Urothelium cell line (cell line): ENCODE data around the gene CBX1.
A peak's percentile ranks its signal among the peaks of the same experiment; 100 is the strongest.
"Not testable (repeated sequence)": the region's sequence is repeated elsewhere in the genome, so short reads cannot be mapped to it uniquely, and the experiment has no call there.

Experiments
- DNase-seq: peaks from one replicate; pipeline ENCODE4 v3.0.0; 2011; ENCODE audit warnings: low spot score, mixed read lengths
- FAIRE-seq: peaks from 2 replicates; lab custom pipeline; 2011; peaks lifted over from hg19 to GRCh38; lab: Jason Lieb, UNC

Gene CBX1

DNA sequence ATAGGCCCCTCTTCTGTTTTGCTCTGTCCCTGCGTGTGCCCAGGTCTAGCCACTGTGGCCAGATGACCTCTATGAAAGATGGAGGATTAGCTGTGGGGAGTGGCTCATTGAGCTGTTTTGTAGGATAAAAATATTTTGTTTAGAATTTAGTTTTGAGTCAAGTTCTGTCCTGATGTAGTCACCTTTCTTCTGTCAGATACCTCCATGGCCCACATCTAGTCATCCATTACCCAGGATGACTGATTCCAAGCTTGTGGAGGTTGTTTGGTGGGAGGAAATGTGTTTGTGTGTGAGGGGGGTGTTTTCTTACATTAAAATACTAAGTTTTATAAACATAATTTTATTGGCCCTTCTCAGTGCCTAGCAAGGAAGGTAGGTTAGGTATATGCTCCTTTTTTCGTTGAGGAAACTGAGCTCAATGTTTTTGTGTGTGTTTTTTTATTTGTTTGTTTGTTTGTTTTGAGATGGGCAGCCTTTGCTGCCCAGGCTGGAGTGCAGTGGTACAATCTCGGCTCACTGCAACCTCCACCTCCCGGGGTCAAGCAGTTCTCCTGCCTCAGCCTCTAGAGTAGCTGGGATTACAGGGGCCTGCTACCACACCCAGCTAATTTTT, 22.6 kb upstream of the CBX1 start:
- no peak for FAIRE-seq
- no peak for DNase-seq

DNA sequence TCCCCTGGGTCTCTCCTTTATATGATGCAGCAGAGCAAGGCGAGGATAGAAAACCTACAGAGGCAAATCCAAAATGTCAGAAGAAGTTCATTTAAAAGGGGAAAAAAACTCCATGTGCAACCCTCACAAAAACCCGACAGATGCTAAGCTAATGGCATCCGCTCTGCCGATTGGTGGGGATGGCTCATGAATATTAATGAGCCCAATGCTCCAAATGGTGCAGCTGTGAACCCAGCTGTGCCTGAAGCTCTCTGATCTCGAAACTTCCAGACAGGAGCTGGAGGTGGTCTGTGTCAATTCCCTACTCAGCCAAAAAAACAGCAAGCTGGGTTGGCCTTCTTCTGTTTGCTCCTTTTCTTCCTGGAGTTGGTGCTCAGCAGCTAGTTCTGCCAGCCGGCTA, 21.8 kb upstream of the CBX1 start:
- no peak for FAIRE-seq
- no peak for DNase-seq

- FAIRE-seq: no peak
- DNase-seq: no peak
These were observed 21.4 kb upstream of the CBX1 start for GRCh38 chr17:48122665-48123045.

DNA sequence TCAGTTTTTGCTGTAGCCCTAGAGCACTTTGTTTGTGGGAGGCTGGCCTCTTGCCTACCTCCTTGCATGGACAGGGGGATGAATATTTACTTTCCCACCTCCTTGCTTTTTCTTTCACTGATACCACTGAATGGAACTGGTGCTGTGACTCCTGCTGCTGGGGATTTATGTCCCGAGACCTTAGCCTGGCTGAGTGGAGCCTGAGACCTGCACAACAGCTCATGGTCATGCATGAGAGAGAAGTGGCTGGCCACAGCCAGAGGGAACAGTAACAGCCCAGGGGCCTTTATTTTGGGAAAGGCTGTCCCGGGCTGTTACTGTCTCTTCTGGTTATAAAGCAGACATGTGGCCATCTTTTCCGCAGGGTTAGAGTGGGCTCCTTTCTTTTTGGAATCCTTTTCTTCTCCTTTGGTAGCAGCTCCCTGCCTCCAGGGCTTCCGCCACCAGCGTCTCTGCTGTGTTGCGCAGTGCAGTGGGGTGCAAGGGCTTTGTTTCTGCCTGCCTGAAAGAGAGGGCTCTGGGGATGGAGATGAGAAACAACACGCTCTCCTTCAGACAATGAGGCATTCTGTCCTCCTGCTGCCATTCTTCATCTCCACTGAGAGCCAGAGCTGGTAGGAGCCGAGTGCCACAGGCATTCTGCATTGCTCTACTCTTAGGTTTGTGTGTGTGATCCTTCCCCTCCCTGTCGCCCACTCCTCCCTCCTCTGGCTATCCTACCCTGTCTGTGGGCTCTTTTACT, 20.8 kb upstream of the CBX1 start:
- DNase-seq: no peak
- no peak for FAIRE-seq

DNA sequence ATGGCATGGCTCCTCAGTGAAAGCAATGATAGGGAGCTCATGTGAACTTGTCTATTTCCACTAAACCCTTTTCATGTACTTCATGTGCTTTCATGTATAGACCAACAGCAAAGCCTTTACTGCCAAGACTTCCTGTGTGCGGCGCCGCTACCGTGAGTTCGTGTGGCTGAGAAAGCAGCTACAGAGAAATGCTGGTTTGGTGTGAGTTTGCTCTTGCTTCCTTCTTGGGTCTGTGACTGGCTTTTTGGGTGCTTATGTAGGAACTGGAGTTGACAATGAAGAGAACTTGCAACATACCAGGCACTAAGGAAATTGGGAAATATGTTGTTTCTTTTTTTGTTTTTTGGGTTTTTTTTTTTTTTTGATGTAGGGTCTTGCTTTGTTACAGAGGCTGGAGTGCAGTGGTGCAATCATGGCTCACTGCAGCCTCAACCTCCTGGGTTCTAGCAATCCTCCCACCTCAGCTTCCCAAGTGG, 12.0 kb upstream of the CBX1 start:
- DNase-seq: no peak

GRCh38 chr17:48111937-48112241, 10.6 kb upstream of the CBX1 start:
- DNase-seq (no peak), FAIRE-seq (no peak)

More for the DNA sequence above, 12.0 kb upstream of the CBX1 start:
- FAIRE-seq: no peak

DNA sequence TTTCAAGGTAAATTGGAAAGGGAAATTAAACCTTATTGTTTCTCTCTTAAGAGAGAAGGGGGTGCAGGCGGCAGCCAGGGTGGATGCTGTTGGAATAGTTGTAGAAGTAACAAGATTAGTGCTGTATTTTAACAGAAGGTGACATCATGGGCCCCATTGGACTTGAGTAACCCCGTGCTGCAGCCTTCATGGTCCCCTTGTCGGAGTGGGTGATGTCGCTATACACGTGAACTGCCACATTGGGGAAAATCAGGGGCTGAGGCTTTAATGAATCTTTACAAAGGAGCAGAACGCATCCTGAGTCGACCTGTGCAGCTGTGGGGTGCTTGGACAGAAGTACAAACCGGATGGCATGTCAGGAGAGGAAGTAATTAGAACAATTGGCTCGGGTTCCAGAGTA, 9.5 kb upstream of the CBX1 start:
- no peak for DNase-seq

DNA sequence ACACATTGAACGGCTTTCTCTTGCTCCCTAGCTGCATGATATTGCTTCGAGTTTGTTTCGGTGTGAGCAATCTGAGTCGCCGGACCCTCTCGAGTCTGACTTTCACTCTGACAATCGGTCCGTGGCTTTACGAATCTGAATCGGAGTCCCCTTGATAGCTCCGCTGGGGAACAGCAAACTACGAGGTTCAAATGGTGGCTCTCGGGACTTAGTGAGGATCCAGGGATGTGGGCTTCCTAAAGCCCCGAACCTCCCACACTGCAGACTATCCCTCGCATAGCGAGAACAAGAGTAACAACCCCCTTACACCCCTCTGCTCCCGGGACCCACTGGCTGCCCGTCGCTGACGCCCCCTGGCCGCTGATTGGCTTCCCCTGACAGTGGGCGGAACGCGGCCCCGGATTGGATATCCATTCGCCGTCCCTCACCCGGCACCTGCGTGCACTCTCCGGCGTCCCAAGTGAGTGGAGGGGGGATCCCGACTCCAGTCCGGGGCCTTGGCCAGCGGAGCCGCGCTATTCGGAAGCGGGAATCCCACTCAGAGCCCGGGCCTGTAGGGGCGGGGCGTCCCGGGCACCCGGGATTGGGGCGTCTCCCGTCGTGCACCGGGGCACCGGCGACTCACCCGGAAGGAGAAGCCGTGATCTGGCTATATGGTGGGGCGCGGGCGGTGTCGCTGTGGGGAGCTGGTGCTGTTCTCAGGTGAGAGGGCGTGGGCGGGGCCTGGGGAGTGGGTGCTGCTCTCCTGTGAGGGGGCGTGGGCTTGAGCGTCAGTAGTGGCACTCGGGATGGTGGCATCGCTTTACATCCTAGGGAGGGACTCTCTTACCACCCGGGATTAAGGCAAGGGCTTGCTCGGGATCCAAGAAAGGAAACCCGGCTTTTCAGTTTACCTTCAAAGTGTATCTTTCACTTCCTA, 6.1 kb upstream of the CBX1 start, which contains the start of gene SNX11:
Gene SNX11, plus strand, starts transcription at position 630 of the 919 bp plus-strand sequence. CDS start 4,278 bp downstream, outside the sequence.
- FAIRE-seq (peak; percentile 66), DNase-seq (peak; percentile 92)

More for the DNA sequence above, 9.5 kb upstream of the CBX1 start:
- no peak for FAIRE-seq

DNA sequence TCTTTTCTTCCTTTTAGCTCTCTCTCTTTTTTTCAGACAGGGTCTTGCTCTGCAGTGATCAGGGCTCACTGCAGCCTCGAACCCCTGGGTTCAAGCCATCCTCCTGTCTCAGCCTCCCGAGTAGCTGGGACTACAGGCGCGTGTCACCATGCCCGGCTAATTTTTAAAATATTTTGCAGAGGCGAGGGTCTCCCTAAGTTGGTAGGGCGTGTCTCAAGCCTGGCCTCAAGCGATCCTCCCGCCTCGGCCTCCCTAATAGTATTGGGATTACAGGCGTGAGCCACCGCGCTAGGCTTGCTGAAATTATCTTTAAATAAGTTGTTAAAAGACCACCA, 5.5 kb upstream of the CBX1 start:
- no peak for FAIRE-seq
- DNase-seq: no peak

GRCh38 chr17:48104440-48104839, 3.2 kb upstream of the CBX1 start:
- FAIRE-seq: no peak
- no peak for DNase-seq

GRCh38 chr17:48102798-48103715, 1.8 kb upstream of the CBX1 start:
- DNase-seq: no peak
- no peak for FAIRE-seq

- FAIRE-seq: no peak
- DNase-seq: no peak
These were observed 919 bp upstream of the CBX1 start for GRCh38 chr17:48102043-48102750.

GRCh38 chr17:48100591-48101011, 677 bp downstream of the CBX1 start:
- DNase-seq (peak; percentile 64), FAIRE-seq (no peak)

- no peak for FAIRE-seq
These were observed 1.1 kb downstream of the CBX1 start for GRCh38 chr17:48100160-48100559.

DNA sequence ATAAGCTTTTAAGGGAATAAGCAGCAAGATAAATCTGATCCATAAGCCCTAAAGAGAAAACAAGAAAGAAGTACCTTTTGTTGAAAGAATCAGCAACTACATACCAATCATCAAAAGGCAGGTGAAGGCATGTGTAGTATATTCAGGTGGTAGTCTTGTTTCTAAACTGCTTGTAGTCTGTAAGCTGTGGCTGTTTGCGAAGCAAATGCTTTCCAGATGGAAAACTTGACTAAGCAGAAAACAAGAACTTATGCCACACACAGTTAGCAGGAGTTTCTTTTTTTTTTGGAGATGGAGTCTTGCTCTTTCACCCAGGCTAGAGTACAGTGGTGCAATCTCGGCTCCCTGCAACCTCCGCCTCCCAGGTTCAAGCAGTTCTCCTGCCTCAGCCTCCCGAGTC, 5.7 kb downstream of the CBX1 start:
- DNase-seq: no peak
- no peak for FAIRE-seq

More at GRCh38 chr17:48100160-48100559, 1.1 kb downstream of the CBX1 start:
- DNase-seq: no peak

GRCh38 chr17:48093341-48094045, 7.8 kb downstream of the CBX1 start:
- FAIRE-seq: no peak
- DNase-seq: no peak

GRCh38 chr17:48084932-48085331, 16.3 kb downstream of the CBX1 start:
- DNase-seq: no peak
- FAIRE-seq: no peak

- FAIRE-seq (no peak), DNase-seq (no peak)
These were observed 19.4 kb downstream of the CBX1 start for GRCh38 chr17:48081858-48082257.

DNA sequence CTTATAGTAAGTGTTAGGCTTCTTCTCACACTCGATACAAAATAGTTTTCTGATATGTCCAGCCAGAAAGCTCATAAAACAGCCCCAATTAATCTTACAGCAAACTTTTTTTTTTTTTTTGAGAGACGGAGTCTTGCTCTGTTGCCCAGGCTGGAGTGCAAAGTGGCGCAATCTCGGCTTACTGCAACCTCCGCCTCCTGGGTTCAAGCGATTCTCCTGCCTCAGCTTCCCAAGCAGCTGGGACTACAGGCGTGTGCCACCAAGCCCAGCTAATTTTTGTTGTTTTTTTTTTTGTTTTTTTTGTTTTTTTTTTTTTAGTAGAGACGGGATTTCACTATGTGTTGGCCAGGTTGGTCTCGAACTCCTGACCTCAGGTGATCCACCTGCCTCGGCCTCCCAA, 24.1 kb downstream of the CBX1 start:
- FAIRE-seq, DNase-seq: not testable (repeated sequence)
